Cardiac septum (tissue), 1 donor: ENCODE results near the gene FAM236A. TPM values are rescaled to one million over a fixed set of nuclear protein-coding genes. Genes with fewer than 3 reads are reported as not detected.
"Not testable (repeated sequence)": the region's sequence is repeated elsewhere in the genome, so short reads cannot be mapped to it uniquely, and the experiment has no call there.

ENCODE experiments used
- DNase-seq: peaks from one replicate; pipeline ENCODE4 v3.0.0-alpha.2; 2020; ENCODE audit warnings: low spot score
- intact Hi-C: fragments of 100-400 bp; cut with DNase I; formaldehyde crosslinking; loops from one replicate; pipeline ENCODE4 v1.14.0; 2022
- long read RNA-seq: library from polyadenylated mRNA; unstranded; transcript quantifications from one replicate; pipeline ENCODE4 v2.0.0, GENCODE V29; 2021
- total RNA-seq: library from RNA; stranded (reverse); fragmentation: NEBNext Ultra II Directional; extraction: Animal tissue kit (Norgen Biotek cat#: 25700); gene quantifications from one replicate; pipeline ENCODE4 v1.2.1, GENCODE V29; 2021
- donor health status: DM: no; HTN: no; CAD: no.

Gene FAM236A
- not detected for total RNA-seq
- long read RNA-seq = 0 reads

DNA sequence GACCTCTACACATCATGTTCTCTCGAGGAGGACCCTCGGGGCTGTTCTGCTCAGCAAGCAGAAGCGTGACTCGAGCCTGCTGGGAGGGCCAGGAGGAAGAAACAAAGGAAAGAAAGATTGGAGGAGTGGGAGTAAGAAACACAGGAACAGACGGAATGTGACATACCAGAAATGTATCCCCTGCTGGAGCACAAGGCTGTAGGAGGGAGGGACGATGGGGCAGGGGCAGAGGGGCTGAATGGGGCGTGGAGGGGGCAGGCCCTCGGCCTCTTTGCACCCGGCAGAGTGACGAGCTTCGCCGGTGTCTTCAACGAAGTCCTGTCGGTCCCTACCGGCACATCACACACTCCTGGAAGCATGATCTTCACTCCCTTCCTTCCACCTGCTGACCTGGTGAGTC, at the start of gene FAM236A:
FAM236A (plus strand) TSS at position 301 of the 400 bp plus-strand sequence; CDS start at position 358, 57 bp downstream.
- DNase-seq, intact Hi-C loops: not testable (repeated sequence)

GRCh38 chrX:72889740-72890139, 48.3 kb upstream of the FAM236A start:
- intact Hi-C loops, DNase-seq: not testable (repeated sequence)

DNA sequence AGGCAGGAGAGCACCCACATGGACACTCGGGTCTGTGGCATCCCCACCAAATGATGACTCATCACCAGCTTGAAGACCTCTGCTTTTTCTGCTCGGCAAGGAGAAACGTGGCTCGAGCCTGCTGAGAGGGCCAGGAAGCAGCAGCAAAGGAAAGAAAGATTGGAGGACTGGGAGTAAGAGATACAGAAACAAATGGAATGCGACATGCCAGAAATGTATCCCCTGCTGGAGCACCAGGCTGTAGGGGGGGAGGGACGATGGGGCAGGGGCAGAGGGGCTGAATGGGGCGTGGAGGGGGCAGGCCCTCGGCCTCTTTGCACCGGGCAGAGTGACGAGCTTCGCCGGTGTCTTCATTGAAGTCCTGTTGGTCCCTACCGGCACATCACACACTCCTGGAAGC, 25.7 kb upstream of the FAM236A start, which contains the start of gene FAM236C:
FAM236C (plus strand) TSS at position 301 of the 400 bp plus-strand sequence. CDS start 100 bp downstream, outside the sequence.
- intact Hi-C loops, DNase-seq: not testable (repeated sequence)

DNA sequence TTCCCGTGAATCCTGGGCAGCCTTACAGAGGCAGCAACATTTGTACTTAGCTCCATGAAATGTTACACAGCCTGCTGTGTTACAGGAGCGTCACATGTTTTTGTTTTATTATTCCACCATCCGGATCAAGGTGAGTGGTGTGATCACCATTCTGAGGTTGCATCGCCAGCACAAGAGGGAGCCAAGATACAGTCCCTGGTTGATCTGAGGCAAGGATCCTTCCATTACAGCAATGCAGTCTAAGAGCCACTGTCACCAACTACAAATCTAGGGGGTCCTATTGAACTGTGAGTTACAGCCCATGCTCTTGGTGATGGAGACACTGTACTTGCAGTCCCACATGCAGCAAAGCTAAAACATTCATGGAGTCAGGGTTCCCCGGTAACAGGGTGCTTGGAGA, 21.9 kb upstream of the FAM236A start:
- DNase-seq, intact Hi-C loops: not testable (repeated sequence)

DNA sequence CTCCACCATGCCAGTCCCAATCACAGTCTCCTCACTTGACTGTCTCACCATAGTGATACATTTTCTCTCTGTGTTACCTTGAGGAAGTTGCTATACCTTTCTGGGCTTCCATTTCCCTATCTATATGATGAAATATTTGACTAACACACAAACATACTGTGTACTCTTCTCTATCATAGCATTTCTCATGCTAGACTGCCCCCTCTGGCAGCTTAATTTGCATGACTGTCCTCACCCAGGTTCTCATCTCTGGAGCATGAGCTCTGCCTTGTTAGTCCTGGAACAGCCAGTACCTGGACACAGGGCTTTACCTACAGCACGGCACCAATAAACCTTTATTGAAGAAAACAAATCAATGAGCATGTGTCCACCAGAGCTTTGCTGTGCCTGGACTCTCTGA, 5.7 kb upstream of the FAM236A start:
- intact Hi-C loops, DNase-seq: not testable (repeated sequence)

DNA sequence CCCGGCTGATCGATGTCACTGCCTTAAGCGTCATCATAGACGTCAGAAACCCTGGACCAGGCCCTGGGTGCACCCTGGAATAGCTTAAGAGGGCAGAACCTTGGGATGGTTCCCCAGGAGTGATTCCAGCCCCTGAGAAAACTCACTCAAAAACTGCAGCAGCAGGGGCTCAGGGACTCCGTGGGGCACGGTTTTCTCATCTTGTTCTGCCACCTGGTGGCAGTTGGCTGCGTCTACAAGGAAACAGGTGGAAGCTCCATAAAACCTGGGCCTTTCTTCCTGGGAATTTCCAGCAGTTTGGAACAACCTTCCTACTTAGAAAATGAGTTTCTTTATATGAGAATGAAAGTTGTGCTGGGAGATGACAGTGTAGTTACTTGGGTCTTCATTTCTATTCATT, 1.6 kb upstream of the FAM236A start:
- intact Hi-C loops, DNase-seq: not testable (repeated sequence)

DNA sequence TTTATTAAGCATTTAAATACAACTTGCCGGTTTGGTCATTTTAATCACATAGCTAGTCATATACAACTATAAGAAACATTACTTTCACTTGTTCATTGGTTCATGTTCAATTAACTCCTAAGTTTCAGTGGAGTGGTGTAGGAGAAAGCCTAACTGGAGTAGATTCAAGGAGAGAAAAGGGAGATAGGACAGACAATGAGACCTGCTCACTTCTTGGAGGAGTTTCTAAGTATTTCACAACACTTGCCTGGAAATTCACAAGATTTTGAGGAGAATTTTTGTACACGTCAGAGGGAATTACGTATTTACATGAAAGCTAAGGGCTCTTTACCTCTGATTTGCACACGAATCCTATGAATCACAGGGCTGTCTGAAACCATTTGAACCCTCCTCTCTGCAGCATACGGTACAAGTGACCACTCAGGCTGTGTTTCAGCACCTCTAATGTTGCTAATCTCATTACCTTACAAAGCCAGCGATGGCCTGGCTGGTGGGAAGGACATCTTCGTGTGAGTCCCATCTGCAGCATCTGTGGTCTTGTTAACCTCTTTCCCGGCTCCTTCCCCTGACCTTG, 1.0 kb upstream of the FAM236A start:
- intact Hi-C loops, DNase-seq: not testable (repeated sequence)

GRCh38 chrX:72942272-72942671, 4.3 kb downstream of the FAM236A start:
- DNase-seq, intact Hi-C loops: not testable (repeated sequence)

- intact Hi-C loops = not testable (repeated sequence)
Observed at GRCh38 chrX:72943035-72943818, 5.2 kb downstream of the FAM236A start.

GRCh38 chrX:72943819-72944169, 5.8 kb downstream of the FAM236A start, which contains the start of gene DMRTC1:
TSS of gene DMRTC1 (minus strand) at chrX:72943837. CDS start at chrX:72875694, 68,143 bp downstream.
- DNase-seq, intact Hi-C loops: not testable (repeated sequence)

More at GRCh38 chrX:72943035-72943818, 5.2 kb downstream of the FAM236A start:
- DNase-seq = not testable (repeated sequence)

- DNase-seq, intact Hi-C loops: not testable (repeated sequence)
Observed at GRCh38 chrX:72959971-72960370, 22.0 kb downstream of the FAM236A start.

GRCh38 chrX:72971859-72972258, 33.9 kb downstream of the FAM236A start:
- intact Hi-C loops, DNase-seq: not testable (repeated sequence)

DNA sequence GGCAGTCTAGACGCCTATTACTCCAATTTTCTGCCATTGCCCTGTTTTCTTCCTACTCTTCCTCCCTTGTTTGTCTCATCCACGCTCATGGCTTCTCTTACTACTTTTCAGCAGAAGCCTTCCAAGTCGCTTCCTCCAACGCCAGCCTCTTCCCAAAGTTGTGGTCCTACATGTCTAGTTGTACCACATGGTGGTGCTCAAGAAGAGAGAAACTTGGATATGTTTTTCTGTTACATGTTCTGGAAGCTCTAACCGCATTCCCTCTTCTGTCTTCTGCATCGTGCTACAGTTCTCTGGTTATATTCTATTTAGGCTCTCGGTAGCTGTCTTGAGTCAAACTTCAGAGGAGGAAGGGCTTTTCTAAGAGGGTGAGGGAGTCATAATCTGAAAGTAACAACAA, 36.9 kb downstream of the FAM236A start:
- intact Hi-C loops, DNase-seq: not testable (repeated sequence)

DNA sequence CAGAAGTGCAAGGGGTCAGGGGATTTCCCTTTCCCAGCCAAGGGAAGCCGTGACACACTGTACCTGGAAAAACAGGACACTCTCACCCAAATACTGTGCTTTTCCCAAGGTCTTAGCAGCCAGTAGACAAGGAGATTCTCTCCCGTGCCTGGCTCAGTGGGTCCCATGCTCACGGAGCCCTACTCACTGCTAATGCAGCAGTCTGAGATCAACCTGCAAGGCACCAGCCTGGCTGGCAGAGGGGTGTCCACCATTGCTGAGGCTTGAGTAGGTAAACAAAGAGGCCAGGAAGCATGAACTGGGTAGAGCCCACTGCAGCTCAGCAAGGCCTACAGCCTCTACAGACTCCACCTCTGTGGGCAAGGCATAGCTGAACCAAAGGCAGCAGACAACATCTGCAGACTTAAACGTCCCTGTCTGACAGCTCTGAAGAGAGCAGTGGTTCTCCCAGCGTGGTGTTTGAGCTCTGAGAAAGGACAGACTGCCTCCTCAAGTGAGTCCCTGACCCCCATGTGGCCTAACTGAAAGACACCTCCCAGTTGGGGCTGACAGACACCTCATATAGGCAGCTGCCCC, 43.0 kb downstream of the FAM236A start:
- DNase-seq = peak; percentile 57
- intact Hi-C loops = not testable (repeated sequence)

Other genes with a start within 250 kb of the FAM236A start
- gene PHKA1, start 223.9 kb upstream of the FAM236A start, total RNA-seq = 5.8 TPM
- not detected for gene DMRTC1B, start 161.3 kb upstream of the FAM236A start, total RNA-seq
- gene FAM236B, start 155.5 kb upstream of the FAM236A start, total RNA-seq = not detected
- gene FAM236D, start 130.0 kb upstream of the FAM236A start, total RNA-seq = not detected
- not detected for gene FAM236C, start 25.6 kb upstream of the FAM236A start, total RNA-seq
- gene DMRTC1, start 5.6 kb downstream of the FAM236A start, total RNA-seq = not detected
- gene PABPC1L2B, start 64.7 kb downstream of the FAM236A start, total RNA-seq = not detected
- gene PABPC1L2A, start 141.3 kb downstream of the FAM236A start, total RNA-seq = not detected